Erythroblast (primary cell): ENCODE data around the gene MED31.

Source experiments
- GATA1 ChIP-seq: IDR thresholded peaks from 2 replicates; pipeline ENCODE4 v1.6.1; 2011; ENCODE audit warnings: low read depth, mild to moderate bottlenecking, control low read depth, low read length, moderate library complexity
- POLR2A ChIP-seq: IDR thresholded peaks from 2 replicates; pipeline ENCODE4 v1.6.1; 2011; ENCODE audit warnings: mild to moderate bottlenecking, low read length

GRCh38 chr17:6682339-6682738 is 30.9 kb upstream of the MED31 start:
- no peak for TF ChIP-seq POLR2A
- no peak for TF ChIP-seq GATA1
